Brain pericyte (primary cell): ENCODE results near the gene MTFR2.
"Not testable (repeated sequence)": the region's sequence is repeated elsewhere in the genome, so short reads cannot be mapped to it uniquely, and the experiment has no call there.

ENCODE experiments used
- DNase-seq: peaks from one replicate; pipeline ENCODE4 v3.0.0-alpha.2; 2012; ENCODE audit warnings: low read depth, low spot score

Gene MTFR2

GRCh38 chr6:136235233-136235564, 14.9 kb downstream of the MTFR2 start:
- peak; percentile 42 for DNase-seq

DNA sequence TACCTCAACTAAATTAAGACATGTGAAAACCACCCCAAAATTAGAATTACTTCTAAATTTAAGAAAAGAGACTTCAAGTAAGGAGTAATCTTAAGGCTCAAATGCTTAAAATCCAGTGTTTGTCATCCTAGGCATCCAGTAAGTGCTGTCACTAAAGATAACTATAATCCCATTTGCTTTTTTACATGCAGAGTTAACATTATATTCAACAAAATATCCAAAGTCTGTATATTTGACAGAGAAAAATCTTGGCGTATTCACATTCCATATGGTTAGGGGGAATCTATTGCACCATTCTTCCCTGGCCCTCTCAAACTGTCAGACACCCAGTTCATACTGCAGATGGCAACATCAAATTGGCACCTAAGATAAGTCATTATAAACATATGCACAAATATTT, 17.4 kb downstream of the MTFR2 start:
- no peak for DNase-seq

GRCh38 chr6:136230219-136230853, 19.8 kb downstream of the MTFR2 start:
- DNase-seq = no peak

DNA sequence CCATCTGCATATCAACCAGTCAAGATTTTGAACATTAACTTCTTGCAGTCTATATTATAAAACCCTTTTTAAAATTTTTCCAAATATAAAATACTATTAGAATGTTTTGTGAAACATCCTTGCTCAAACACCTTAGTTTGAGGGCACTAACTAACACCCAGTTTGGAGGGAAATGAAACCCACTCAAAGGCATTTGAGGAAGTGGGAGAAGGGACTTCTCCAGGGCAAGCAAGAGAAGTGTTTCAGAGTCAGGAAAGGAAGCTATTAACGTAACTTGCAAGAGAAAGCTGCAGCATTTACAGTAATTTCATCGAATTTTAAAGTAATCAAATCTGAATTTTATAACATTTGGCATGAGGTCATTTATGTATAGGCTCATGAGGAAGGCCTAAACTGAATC, 21.3 kb downstream of the MTFR2 start:
- DNase-seq = no peak

DNA sequence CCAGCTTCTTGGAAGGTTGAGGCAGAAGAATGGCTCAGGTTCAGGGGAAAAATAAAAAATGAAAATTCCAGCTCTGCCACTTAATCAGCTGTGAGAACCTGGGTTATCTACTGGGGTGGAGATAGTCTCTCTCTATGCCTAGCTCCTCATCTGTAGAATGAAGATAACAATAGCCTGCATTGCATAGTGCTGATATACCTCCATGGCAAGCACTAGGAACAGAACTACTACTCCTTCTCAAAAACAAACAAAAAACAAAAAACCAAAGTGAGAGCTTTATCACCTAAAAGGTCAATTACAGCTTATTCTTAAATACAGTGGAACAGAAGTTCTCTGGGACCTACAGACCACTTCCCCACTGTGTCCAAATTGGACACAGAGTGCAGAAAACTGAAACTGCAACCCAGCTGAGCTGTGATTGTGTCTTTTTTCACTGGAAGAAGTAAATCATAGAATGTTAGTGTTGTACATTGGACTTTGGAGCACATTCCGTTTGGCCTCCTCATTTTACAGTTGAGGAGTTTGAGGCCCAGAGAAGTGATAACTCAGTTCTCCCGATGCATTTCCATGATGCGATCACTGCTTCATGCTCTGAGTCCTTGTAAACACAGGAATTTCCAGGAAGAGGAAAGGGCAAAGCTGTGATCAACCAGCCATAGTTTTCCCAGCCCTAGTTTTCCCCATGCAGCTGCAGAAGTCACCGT, 23.3 kb downstream of the MTFR2 start:
- no peak for DNase-seq

DNA sequence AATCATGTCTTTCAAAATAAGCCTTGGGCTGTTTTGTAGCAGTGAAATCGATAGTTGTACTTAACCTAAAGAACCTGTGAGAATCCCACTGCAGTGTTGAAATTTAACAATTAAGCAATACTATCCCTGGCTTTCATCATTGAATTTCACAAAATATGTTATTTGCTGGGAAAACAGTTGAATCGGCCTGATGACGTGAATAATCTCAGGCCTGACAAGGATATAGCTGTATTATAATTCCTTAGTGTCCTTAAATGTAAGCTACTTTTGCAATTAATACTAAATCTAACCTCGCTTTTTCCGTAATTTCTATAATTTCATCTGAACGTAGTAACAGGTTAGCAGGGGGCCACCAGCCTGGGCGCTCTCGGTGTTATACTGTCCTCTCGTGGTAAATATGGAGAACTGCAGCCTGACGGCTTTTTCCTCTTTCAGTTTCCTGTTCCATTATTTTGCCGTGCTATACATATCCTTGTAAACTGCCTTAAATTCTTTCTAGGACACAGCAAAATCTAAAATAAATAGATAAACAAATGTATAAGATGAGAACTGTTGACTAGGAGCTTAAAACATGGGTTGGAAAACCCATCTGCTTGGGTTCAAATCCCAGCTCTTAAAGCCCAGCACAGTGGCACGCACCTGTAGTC, 24.0 kb downstream of the MTFR2 start:
- DNase-seq = peak; percentile 18

GRCh38 chr6:136225496-136225895, 24.6 kb downstream of the MTFR2 start:
- no peak for DNase-seq

DNA sequence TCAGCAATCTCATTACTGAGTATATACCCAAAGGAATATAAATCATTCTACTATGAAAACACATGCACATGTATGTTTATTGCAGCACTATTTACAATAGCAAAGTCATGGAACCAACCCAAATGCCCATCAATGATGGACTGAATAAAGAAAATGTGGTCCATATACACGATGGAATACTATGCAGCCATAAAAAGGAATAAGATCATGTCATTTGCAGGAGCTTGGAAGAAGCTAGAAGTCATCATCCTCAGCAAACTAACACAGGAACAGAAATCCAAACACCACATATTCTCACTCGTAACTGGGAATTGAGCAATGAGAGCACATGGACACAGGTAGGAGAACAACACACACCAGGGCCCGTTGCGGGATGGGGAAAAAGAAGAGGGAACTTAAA, 25.1 kb downstream of the MTFR2 start:
- DNase-seq = not testable (repeated sequence)

- no peak for DNase-seq
Observed at GRCh38 chr6:136216503-136217401, 33.4 kb downstream of the MTFR2 start.

- no peak for DNase-seq
Observed at GRCh38 chr6:136213853-136214252, 36.3 kb downstream of the MTFR2 start.

DNA sequence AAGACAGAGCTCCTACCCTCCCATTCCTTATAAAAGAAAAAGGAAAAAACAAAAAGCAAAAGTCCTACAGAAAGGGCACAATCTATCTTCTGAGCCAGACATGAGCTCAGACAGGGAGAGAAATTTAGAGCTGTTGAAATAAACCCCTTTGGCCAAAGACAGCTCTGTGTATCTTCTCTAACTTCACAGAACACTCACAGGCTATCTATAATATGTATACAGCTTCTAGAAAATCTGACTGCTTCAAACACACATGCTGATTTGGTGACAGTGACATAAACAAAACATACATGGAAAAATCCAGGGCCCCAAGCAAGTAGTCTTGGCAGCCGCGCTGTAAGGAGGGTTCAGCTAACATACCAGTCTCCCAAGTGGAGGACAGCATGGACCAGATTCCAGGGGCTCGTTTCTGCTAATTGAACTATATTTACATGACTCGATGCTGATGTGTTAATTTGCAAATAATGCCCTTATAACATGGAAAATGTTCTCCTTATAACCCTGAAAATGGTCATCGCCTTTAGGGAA, 37.0 kb downstream of the MTFR2 start:
- no peak for DNase-seq

DNA sequence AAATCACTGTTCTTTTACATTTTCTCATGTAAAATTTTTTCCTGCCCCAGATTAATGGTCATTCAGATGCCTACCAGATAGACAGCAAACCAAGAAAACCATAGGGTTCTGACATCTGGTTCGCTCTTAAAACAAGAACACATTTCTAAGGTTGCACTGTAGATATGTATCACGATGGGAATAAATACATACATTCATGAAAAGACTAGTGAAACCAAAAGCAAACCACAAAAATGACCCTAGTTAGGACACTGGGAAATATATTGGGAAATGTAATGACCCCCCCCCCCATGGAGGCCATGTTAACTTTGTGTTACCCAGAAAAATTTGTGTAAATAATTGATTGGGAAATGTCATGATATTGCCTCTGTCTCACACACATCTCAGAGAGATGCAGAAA, 37.5 kb downstream of the MTFR2 start:
- DNase-seq = no peak

GRCh38 chr6:136210398-136211165, 39.5 kb downstream of the MTFR2 start:
- no peak for DNase-seq

DNA sequence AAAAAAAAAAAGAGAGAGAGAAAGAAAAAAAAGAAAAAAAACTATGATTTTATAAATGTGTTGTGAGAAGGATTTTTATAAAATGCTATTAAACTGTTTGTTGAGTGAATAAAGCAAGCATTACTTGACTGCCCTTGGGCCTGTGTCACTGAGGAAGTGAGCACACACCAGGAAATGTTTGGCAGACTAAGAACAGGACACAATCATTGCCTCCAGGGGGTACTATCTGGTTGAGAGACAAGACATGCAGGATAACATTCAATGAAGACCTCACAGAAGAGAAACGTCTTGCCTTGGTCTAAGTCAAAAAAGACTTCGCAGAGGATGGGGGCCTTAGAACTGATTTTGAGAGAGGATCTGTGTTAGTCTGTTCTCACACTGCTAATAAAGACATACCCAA, 40.6 kb downstream of the MTFR2 start:
- no peak for DNase-seq

DNA sequence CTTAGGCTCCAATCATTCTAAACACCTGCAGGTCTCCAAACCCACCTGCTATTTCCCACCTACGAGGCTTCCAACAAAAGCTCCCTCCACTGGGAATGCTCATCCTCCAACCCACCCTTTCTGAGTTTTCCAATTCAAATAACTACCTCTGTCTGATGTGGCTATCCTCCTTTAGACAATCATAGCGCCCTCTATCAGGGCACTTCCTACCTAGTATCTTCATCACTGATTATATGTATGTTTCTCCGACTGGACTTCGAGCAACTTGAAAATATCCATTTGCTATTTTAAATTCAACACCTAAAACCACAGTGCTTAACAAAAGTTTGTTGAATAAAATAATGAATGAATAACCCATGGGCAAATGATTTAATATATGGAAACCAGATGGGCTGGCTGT, 41.3 kb downstream of the MTFR2 start:
- DNase-seq = no peak

- no peak for DNase-seq
Observed at GRCh38 chr6:136201732-136202131, 48.4 kb downstream of the MTFR2 start.

- no peak for DNase-seq
Observed at GRCh38 chr6:136192902-136193301, 57.2 kb downstream of the MTFR2 start.

GRCh38 chr6:136191606-136192312, 58.4 kb downstream of the MTFR2 start:
- DNase-seq = no peak

DNA sequence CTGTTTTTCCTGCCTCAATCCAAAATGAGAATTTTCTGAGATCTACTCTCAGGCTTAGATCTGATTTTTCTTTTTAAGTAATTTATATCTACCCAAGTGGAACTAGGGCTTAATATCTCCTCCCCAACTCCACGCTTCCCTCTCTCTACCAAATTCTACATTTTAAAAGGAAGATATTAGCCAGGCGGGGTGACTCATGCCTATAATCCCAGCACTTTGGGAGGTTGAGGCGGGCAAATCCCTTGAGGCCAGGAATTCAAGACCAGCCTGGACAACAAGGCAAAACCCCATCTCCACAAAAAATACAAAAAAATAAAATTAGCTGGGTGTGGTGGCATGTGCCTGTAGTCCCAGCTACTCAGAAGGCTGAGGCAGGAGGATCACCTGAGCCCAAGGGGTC, 61.0 kb downstream of the MTFR2 start:
- no peak for DNase-seq

DNA sequence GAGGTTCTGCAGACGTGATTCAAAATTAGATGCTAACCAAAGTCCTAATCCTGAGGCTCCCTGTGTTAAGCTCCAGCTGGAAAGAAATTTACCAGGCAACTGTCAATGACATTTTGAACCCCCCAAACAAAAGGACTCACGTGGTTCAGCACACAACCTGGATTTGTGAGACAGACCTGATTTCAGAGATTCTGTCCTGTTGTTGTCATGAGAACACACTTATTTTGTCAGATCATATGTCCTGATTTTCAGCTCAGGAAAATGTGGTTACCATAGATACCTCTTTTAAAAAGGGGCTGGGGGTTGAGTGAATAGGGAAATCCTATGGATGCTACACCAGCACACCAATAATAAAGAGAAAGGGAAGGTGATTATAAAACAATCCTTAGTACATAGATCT, 61.6 kb downstream of the MTFR2 start:
- DNase-seq = no peak

- DNase-seq = no peak
Observed at GRCh38 chr6:136186363-136186762, 63.7 kb downstream of the MTFR2 start.
